Activated CD4-positive, alpha-beta T cell treated with anti-CD3 and anti-CD28 coated beads, Interleukin-2, amount 50 U/mL, for 24 hours (primary cell): Measurements from ENCODE around the gene ABTB2.

ENCODE experiments used
- DNase-seq, 2 donors: peaks; one replicate each; pipeline ENCODE4 v3.0.0-alpha.2; 2020; ENCODE audit warnings: low read depth in 1 of 2, low spot score in 1 of 2

ABTB2 gene

GRCh38 chr11:34363363-34364084 is 5.7 kb upstream of the ABTB2 start:
- DNase-seq = no peak

- DNase-seq = no peak
Measured at GRCh38 chr11:34360046-34360445, 2.2 kb upstream of the ABTB2 start.

GRCh38 chr11:34359548-34359891 is 1.7 kb upstream of the ABTB2 start:
- DNase-seq = no peak

- peak; percentile 41 to 66 for DNase-seq
Measured at GRCh38 chr11:34358728-34359547, 1.1 kb upstream of the ABTB2 start.

- peak in 1 of 2 donors; percentile 35 for DNase-seq
Measured at GRCh38 chr11:34358258-34358727, 483 bp upstream of the ABTB2 start.

- peak; percentile 19 to 35 for DNase-seq
Measured at GRCh38 chr11:34356913-34357700, 703 bp downstream of the ABTB2 start.

- DNase-seq = no peak
Measured at GRCh38 chr11:34356576-34356912, 1.3 kb downstream of the ABTB2 start.

- DNase-seq = no peak
Measured at GRCh38 chr11:34356130-34356529, 1.7 kb downstream of the ABTB2 start.

GRCh38 chr11:34355726-34356125 is 2.1 kb downstream of the ABTB2 start:
- DNase-seq = no peak

- no peak for DNase-seq
Measured at GRCh38 chr11:34354782-34355181, 3.0 kb downstream of the ABTB2 start.

GRCh38 chr11:34353881-34354280 is 3.9 kb downstream of the ABTB2 start:
- DNase-seq = no peak

- DNase-seq = no peak
Measured at GRCh38 chr11:34351687-34352469, 5.9 kb downstream of the ABTB2 start.

- DNase-seq = no peak
Measured at GRCh38 chr11:34351051-34351450, 6.8 kb downstream of the ABTB2 start.

- no peak for DNase-seq
Measured at GRCh38 chr11:34349882-34350281, 7.9 kb downstream of the ABTB2 start.

GRCh38 chr11:34348919-34349318 is 8.9 kb downstream of the ABTB2 start:
- DNase-seq = no peak

GRCh38 chr11:34348096-34348495 is 9.7 kb downstream of the ABTB2 start:
- no peak for DNase-seq

GRCh38 chr11:34346551-34346950 is 11.3 kb downstream of the ABTB2 start:
- no peak for DNase-seq

GRCh38 chr11:34345991-34346480 is 11.8 kb downstream of the ABTB2 start:
- DNase-seq = no peak

GRCh38 chr11:34345540-34345876 is 12.3 kb downstream of the ABTB2 start:
- no peak for DNase-seq

- DNase-seq = no peak
Measured at GRCh38 chr11:34344768-34345539, 12.9 kb downstream of the ABTB2 start.
